HG03520 (cell line): ENCODE measurements around the gene EXOC4.

Source experiments
- ATAC-seq: cut with Tn5 transposase; IDR thresholded peaks from one replicate; pipeline ENCODE4 v1.9.1; 2021; ENCODE audit warnings: mild to moderate bottlenecking, moderate library complexity; ENCODE audit not compliant: unreplicated experiment

The EXOC4 gene

GRCh38 chr7:133662276-133662675, 409.4 kb downstream of the EXOC4 start:
- ATAC-seq: no peak

GRCh38 chr7:133662830-133663229, 410.0 kb downstream of the EXOC4 start:
- ATAC-seq: no peak

DNA sequence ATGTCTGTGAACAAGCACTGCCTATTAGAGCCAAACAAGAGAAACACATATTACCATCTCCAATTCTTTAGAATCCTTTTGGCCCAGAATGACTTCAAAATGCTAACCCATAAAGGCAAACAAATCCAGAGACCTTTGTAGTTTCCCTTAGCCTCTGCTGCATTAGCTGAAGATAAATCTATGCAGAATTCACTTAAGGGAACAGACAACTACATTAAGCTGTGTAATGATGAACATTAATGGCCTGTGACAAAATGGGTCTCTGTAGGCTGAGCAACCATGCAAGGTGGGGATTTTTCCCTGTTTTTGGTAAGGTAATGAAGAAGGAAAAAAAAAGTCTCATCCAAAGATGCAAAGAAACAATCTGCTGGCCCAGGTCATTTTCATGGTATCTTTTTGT, 411.6 kb downstream of the EXOC4 start:
- ATAC-seq: no peak

DNA sequence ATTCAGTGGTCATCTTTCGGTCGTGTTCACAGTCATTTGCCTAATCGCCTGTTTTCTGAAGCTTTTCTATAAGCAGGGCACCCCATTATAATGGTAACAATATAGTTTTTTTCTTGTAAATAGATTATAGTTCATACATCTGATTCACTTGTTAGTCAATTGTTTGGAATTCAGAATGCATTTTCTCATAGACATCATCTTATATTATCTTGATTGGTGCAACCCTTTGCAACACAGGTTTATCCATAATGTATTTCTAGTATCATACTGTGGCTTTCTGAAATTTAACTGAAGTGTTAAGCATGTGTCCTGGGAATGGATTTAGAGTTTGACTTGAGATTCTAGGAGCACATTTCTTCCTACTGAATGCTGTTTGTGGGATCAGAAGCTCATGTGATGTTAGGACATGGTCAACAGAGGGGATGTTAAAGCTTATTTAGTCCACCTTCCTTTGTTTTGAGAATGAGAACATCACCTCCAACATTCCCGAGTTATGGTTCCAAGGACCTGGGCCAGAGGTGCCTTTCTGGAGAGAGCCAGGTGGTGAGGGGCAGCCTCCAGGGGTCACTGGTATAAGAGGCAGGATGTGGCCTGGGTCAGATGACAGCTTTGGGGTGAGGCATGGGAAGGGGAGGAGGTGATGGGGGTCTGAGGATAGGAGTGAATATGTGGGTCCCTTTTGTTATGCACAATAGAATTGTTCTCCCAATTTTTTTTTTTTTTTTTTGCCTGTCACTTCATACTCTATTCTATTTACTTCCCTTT, 415.6 kb downstream of the EXOC4 start:
- no peak for ATAC-seq

DNA sequence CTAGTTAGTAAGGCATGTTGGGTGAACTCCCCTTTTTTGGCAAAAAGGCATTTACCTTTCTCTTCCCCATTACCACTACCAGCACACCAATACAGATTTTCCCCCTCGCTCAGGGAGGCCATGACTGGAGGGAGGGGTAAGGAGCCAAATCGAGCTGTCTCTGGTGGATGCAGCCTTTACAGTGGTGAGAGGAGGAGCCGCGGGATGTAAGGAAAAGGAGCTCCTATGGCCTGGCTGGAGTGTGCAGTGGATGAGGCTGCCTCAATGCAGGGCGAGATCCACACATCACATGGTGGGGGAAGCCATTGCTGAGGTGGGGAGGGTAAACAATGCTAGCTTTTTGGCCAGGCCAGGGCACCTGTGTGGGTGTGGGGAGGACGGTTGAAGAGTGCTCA, 416.2 kb downstream of the EXOC4 start:
- no peak for ATAC-seq

GRCh38 chr7:133670250-133670649, 417.4 kb downstream of the EXOC4 start:
- no peak for ATAC-seq

DNA sequence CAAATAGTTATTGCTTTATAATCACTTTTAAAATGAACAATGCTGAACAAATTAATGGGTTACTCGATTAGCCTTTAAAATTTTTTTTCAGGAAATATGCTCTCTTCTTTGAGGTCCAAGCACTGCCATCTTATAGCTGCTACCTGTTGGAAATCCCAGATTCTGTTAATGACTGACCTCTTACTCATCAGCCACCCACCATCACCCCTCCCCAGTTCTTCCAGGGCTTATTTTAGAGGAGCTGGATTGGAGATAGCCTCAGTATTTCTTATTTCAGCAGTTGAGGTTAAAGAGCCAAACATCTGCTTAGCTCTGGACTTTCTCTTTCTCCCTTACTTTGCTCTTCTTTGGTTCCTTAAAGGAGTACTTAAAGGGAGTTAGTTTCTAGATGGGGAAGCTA, 420.0 kb downstream of the EXOC4 start:
- no peak for ATAC-seq

DNA sequence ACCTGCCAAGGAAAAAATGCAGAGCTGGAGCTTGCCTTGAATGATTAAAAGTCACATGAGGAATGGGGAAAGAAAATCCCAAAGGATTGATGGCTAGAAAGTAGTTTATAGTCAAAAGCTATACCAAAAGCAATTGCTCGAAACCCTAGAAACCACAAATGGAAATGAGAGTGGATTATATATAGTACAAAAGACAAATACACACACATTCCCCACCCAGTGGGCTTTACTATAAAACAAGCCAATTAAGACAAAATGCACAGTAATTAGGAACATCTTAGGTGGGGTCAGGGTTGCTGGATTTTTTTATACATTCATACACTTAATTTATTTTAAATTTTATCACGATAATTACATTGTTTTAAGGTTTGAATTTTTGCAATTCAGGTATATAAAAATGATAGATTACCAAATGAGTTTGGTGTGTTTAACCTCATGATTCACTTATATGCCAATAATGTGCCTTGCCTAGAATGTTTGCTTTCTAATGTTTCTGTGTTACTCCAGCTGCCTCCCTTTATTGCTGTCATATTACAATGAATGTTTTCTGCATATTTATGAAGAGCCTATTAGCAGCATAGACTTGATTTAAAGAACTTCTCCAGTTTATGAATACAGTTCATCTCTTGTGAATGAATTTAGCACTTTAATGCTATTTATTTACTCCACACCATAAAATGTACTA, 421.3 kb downstream of the EXOC4 start:
- no peak for ATAC-seq

DNA sequence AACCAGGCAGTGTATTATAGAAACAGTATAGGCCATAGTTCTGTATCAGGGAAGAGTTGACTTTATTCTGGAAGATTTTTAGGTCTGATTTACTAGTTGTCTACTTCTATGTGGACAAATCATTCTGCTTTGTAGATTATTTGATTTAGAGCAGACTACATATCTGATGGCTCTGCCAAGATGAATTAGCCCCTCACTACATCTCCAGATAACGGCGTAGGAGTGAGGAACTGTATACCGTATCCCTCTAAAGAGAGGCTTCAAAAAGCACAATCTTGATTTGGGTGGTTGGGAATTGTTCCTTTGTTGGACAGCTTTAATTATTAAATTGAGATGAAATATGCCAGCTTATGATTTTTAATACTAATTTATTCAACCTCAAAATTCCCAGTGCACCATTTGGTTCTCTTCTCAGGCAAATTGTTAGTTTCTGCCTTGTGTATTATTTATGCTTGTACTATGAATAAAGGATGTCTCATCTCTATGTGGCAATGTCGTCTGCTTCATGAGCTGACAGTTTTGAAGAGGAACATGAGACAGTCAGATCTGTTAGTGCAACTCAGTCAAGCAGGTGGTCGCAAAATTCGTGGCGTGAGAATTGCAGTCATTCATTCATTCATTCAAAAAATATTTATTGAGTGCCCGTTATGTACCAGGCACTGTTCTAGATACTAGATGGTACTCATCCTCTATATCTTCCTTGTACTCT, 422.8 kb downstream of the EXOC4 start:
- no peak for ATAC-seq

GRCh38 chr7:133676805-133677370, 424.0 kb downstream of the EXOC4 start:
- ATAC-seq: no peak

DNA sequence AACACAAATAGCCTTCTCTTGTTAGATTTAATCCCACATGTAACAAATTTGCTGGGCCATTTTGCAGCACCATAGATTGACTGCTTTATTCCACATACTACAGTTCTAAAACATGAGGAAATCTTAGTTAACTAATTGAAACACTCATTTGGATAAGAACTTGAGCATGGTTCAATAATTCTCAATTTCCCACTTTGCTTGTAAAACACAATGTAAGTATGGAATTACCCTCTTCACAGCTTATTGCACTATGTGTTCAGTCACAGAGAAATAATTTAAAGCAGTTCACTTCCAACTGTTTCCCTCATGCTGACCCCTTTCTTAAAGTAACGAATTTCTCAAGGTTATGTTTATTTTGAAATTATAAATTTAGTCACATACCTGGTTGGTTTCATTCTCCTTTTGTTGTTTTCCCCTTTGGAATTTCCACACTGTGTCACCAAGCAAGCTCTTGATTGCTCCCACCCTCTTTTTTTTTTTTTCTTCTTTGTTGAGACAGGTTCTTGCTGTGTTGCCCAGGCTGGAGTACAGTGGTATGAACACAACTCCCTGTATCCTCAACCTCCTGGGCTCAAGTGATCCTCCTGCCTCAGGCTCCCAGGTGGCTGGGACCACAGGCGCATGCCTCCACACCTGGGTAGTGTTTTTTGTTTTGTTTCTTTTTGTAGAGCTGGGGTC, 425.4 kb downstream of the EXOC4 start:
- no peak for ATAC-seq

GRCh38 chr7:133679977-133680376, 427.1 kb downstream of the EXOC4 start:
- ATAC-seq: no peak

- ATAC-seq: no peak
Measured at GRCh38 chr7:133681529-133681928, 428.7 kb downstream of the EXOC4 start.

DNA sequence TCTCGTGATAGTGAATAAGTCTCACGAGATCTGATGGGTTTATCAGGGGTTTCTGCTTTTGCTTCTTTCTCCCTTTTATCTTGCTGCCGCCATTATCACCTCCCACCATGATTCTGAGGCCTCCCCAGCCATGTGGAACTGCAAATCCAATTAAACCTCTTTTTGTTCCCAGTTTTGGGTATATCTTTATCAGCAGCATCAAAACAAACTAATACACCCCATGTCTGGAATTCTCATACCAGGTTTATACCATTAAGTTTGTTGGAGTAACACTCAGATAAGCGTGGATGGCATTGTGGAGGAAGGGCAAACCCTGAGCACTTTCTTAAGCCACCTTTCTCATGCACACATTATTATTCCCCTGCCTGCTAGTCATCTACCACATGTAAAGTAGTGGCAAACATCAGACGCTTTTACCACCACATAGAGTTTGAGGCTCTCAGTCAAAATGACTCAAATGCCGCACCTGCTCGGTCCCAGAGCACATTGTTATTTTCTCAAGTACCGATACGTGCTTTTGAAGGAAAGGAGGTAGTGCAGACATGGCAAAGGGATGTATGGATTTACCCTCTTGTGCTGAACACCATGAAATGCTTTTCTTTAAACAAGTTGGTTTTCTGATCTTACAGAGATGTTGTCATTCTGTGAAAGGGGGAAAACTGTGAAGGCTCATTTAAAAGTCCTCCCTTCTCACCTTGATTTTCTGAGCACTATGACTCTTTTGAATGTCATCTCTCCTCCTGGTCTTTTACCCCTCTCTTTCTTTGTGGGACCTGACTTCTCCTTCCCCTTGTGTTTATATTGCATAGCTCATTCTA, 429.7 kb downstream of the EXOC4 start:
- no peak for ATAC-seq

GRCh38 chr7:133683182-133683454, 430.2 kb downstream of the EXOC4 start:
- no peak for ATAC-seq

GRCh38 chr7:133688483-133689239, 435.8 kb downstream of the EXOC4 start:
- no peak for ATAC-seq

- ATAC-seq: no peak
Measured at GRCh38 chr7:133690740-133691139, 437.9 kb downstream of the EXOC4 start.

GRCh38 chr7:133691727-133692610, 439.1 kb downstream of the EXOC4 start:
- no peak for ATAC-seq

- no peak for ATAC-seq
Measured at GRCh38 chr7:133693281-133693680, 440.4 kb downstream of the EXOC4 start.
